H1 (cell line): ENCODE data around the gene CSF1.

Experiments used
- CEBPB ChIP-seq: IDR thresholded peaks from 2 replicates; pipeline ENCODE4 v1.6.1; 2012; ENCODE audit warnings: low read depth, low read length
- JUN ChIP-seq: IDR thresholded peaks from 2 replicates; pipeline ENCODE4 v1.6.1; 2011; ENCODE audit warnings: low read depth, mild to moderate bottlenecking, improper control_type of control experiment, low read length
- POLR2A ChIP-seq, 2 experiments: IDR thresholded peaks; 1 replicate in 1 of 2; 2 replicates in 1 of 2; pipeline ENCODE4 v1.6.1; 2011; ENCODE audit warnings: low read depth in 2 of 2, low read length in 2 of 2, mild to moderate bottlenecking in 2 of 2; ENCODE audit errors: control extremely low read depth in 1 of 2
- SP1 ChIP-seq: IDR thresholded peaks from 2 replicates; pipeline ENCODE4 v1.6.1; 2011; ENCODE audit warnings: low read depth, low read length
- SRF ChIP-seq: IDR thresholded peaks from 2 replicates; pipeline ENCODE4 v1.6.1; 2011; ENCODE audit warnings: mild to moderate bottlenecking, low read depth, low read length, moderate library complexity
- TAF7 ChIP-seq: optimal IDR thresholded peaks from 2 replicates; pipeline ENCODE3; 2011; ENCODE audit warnings: low read depth, mild to moderate bottlenecking, inconsistent platforms, low read length, moderate library complexity, borderline replicate concordance
- TF ChIP-seq, protein P1 (sequence below), 3 experiments: IDR thresholded peaks; 1 replicate in 2 of 3; 2 replicates in 1 of 3; pipeline versions ENCODE4 v1.5.1 to v1.6.1; 2011; ENCODE audit warnings: low read length in 3 of 3, mild to moderate bottlenecking in 3 of 3, inconsistent platforms in 2 of 3, low read depth in 1 of 3, moderate library complexity in 1 of 3; ENCODE audit not compliant: insufficient read depth in 1 of 3; ENCODE audit errors: control extremely low read depth in 1 of 3
- TF ChIP-seq, protein P2 (sequence below): IDR thresholded peaks from 2 replicates; pipeline ENCODE4 v1.6.1; 2012; ENCODE audit warnings: inconsistent platforms

- TF ChIP-seq POLR2A (IDR thresholded peaks at IDR 0.05; ENCODE audit: control extremely low read depth in 1 of 2, low read depth in 2 of 2, low read length in 2 of 2) = no peak
- TF ChIP-seq, protein P1, sequence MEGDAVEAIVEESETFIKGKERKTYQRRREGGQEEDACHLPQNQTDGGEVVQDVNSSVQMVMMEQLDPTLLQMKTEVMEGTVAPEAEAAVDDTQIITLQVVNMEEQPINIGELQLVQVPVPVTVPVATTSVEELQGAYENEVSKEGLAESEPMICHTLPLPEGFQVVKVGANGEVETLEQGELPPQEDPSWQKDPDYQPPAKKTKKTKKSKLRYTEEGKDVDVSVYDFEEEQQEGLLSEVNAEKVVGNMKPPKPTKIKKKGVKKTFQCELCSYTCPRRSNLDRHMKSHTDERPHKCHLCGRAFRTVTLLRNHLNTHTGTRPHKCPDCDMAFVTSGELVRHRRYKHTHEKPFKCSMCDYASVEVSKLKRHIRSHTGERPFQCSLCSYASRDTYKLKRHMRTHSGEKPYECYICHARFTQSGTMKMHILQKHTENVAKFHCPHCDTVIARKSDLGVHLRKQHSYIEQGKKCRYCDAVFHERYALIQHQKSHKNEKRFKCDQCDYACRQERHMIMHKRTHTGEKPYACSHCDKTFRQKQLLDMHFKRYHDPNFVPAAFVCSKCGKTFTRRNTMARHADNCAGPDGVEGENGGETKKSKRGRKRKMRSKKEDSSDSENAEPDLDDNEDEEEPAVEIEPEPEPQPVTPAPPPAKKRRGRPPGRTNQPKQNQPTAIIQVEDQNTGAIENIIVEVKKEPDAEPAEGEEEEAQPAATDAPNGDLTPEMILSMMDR (IDR thresholded peaks at IDR 0.05; ENCODE audit: control extremely low read depth in 1 of 3, insufficient read depth in 1 of 3, low read depth in 1 of 3, low read length in 3 of 3) = no peak
- TF ChIP-seq, protein P2, sequence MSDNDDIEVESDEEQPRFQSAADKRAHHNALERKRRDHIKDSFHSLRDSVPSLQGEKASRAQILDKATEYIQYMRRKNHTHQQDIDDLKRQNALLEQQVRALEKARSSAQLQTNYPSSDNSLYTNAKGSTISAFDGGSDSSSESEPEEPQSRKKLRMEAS = no peak
- TF ChIP-seq SRF = no peak
- no peak for TF ChIP-seq TAF7
- TF ChIP-seq SP1 = no peak
- TF ChIP-seq JUN = no peak
- TF ChIP-seq CEBPB = no peak
These were observed 33.9 kb downstream of the CSF1 start for GRCh38 chr1:109944541-109944940.
